ENCODE data around the gene PLA2G2D. TPM values are rescaled to one million over a fixed set of nuclear protein-coding genes. Genes with fewer than 3 reads are reported as not detected.
A peak's percentile ranks its signal among the peaks of the same experiment; 100 is the strongest.

Gene PLA2G2D
- total and polyA plus RNA-seq, 4 donors = 0.06 to 0.14 (median 0.08) TPM; not detected in 1

- H3K9ac ChIP-seq (ENCODE audit: low read depth in 1 of 2, low read length in 2 of 2) = peak overlapping the region in 1 of 2 donors; percentile 21
- TF ChIP-seq YY1 (IDR thresholded peaks at IDR 0.05) = no peak
- TF ChIP-seq RAD21 (IDR thresholded peaks at IDR 0.05) = peak in 1 of 2 donors; percentile 2
- TF ChIP-seq MAX (IDR thresholded peaks at IDR 0.05) = no peak
- TF ChIP-seq, protein P1, sequence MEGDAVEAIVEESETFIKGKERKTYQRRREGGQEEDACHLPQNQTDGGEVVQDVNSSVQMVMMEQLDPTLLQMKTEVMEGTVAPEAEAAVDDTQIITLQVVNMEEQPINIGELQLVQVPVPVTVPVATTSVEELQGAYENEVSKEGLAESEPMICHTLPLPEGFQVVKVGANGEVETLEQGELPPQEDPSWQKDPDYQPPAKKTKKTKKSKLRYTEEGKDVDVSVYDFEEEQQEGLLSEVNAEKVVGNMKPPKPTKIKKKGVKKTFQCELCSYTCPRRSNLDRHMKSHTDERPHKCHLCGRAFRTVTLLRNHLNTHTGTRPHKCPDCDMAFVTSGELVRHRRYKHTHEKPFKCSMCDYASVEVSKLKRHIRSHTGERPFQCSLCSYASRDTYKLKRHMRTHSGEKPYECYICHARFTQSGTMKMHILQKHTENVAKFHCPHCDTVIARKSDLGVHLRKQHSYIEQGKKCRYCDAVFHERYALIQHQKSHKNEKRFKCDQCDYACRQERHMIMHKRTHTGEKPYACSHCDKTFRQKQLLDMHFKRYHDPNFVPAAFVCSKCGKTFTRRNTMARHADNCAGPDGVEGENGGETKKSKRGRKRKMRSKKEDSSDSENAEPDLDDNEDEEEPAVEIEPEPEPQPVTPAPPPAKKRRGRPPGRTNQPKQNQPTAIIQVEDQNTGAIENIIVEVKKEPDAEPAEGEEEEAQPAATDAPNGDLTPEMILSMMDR (IDR thresholded peaks at IDR 0.05; ENCODE audit: low read depth, low read length, missing input control) = no peak
- no peak for TF ChIP-seq SP1 (IDR thresholded peaks at IDR 0.05)
- H3K36me3 ChIP-seq (ENCODE audit: control insufficient read depth in 4 of 4, insufficient read depth in 3 of 4, low read depth in 1 of 4, low read length in 3 of 4) = no peaks in the 10 kb centered on the region
- H3K9me3 ChIP-seq (ENCODE audit: control insufficient read depth in 4 of 4, low read length in 3 of 4) = no peaks in the 10 kb centered on the region
- 33% methylated on average over 7 of the region's 7 CpGs for WGBS
- peaks cover 9 to 33% (median 20%) of the 10 kb centered on the region in 4 donors for H3K4me1 ChIP-seq (ENCODE audit: control insufficient read depth in 4 of 4, insufficient read depth in 4 of 4, low read length in 3 of 4)
- no peak overlapping the region for H3K4me3 ChIP-seq (ENCODE audit: low read depth in 1 of 3, low read length in 3 of 3)
- peak overlapping the region; percentile 65 to 86 for H3K27ac ChIP-seq (ENCODE audit: low read depth in 1 of 2, low read length in 2 of 2)
- no peak for DNase-seq (ENCODE audit: low spot score)
- H3K27me3 ChIP-seq (ENCODE audit: control insufficient read depth in 4 of 4, insufficient read depth in 4 of 4, low read length in 3 of 4) = no peaks in the 10 kb centered on the region
Measured at GRCh38 chr1:20152599-20152930, 33.2 kb upstream of the PLA2G2D start.

GRCh38 chr1:20151906-20152598 is 32.7 kb upstream of the PLA2G2D start:
- DNase-seq (ENCODE audit: low spot score) = peak; percentile 81
- Histone ChIP-seq H3K27me3 (ENCODE audit: control insufficient read depth in 4 of 4, insufficient read depth in 4 of 4, low read length in 3 of 4) (no peaks in the 10 kb centered on the region), H3K27ac (ENCODE audit: low read depth in 1 of 2, low read length in 2 of 2) (peak overlapping the region; percentile 65 to 86), H3K36me3 (ENCODE audit: control insufficient read depth in 4 of 4, insufficient read depth in 3 of 4, low read depth in 1 of 4, low read length in 3 of 4) (no peaks in the 10 kb centered on the region), H3K4me1 (ENCODE audit: control insufficient read depth in 4 of 4, insufficient read depth in 4 of 4, low read length in 3 of 4) (peaks cover 9 to 33% (median 20%) of the 10 kb centered on the region in 4 donors), H3K9me3 (ENCODE audit: control insufficient read depth in 4 of 4, low read length in 3 of 4) (no peaks in the 10 kb centered on the region), H3K4me3 (ENCODE audit: low read depth in 1 of 3, low read length in 3 of 3) (peak overlapping the region in 2 of 3 donors; percentile 22 to 31), H3K9ac (ENCODE audit: low read depth in 1 of 2, low read length in 2 of 2) (no peak overlapping the region)
- TF ChIP-seq, protein P2, sequence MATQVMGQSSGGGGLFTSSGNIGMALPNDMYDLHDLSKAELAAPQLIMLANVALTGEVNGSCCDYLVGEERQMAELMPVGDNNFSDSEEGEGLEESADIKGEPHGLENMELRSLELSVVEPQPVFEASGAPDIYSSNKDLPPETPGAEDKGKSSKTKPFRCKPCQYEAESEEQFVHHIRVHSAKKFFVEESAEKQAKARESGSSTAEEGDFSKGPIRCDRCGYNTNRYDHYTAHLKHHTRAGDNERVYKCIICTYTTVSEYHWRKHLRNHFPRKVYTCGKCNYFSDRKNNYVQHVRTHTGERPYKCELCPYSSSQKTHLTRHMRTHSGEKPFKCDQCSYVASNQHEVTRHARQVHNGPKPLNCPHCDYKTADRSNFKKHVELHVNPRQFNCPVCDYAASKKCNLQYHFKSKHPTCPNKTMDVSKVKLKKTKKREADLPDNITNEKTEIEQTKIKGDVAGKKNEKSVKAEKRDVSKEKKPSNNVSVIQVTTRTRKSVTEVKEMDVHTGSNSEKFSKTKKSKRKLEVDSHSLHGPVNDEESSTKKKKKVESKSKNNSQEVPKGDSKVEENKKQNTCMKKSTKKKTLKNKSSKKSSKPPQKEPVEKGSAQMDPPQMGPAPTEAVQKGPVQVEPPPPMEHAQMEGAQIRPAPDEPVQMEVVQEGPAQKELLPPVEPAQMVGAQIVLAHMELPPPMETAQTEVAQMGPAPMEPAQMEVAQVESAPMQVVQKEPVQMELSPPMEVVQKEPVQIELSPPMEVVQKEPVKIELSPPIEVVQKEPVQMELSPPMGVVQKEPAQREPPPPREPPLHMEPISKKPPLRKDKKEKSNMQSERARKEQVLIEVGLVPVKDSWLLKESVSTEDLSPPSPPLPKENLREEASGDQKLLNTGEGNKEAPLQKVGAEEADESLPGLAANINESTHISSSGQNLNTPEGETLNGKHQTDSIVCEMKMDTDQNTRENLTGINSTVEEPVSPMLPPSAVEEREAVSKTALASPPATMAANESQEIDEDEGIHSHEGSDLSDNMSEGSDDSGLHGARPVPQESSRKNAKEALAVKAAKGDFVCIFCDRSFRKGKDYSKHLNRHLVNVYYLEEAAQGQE (IDR thresholded peaks at IDR 0.05) = no peak
- TF ChIP-seq HNF4G (IDR thresholded peaks at IDR 0.05) = no peak
- no peak for TF ChIP-seq FOXA1 (IDR thresholded peaks at IDR 0.05)
- no peak for TF ChIP-seq RXRA (IDR thresholded peaks at IDR 0.05)
- TF ChIP-seq, protein P3, sequence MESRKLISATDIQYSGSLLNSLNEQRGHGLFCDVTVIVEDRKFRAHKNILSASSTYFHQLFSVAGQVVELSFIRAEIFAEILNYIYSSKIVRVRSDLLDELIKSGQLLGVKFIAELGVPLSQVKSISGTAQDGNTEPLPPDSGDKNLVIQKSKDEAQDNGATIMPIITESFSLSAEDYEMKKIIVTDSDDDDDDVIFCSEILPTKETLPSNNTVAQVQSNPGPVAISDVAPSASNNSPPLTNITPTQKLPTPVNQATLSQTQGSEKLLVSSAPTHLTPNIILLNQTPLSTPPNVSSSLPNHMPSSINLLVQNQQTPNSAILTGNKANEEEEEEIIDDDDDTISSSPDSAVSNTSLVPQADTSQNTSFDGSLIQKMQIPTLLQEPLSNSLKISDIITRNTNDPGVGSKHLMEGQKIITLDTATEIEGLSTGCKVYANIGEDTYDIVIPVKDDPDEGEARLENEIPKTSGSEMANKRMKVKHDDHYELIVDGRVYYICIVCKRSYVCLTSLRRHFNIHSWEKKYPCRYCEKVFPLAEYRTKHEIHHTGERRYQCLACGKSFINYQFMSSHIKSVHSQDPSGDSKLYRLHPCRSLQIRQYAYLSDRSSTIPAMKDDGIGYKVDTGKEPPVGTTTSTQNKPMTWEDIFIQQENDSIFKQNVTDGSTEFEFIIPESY (IDR thresholded peaks at IDR 0.05) = no peak
- TF ChIP-seq NR2F2 (IDR thresholded peaks at IDR 0.05) = no peak
- no peak for TF ChIP-seq HNF4A (conservative IDR thresholded peaks at IDR 0.05)
- TF ChIP-seq FOXA2 (IDR thresholded peaks at IDR 0.05) = no peak
- TF ChIP-seq YY1 (IDR thresholded peaks at IDR 0.05) = no peak
- no peak for TF ChIP-seq GABPA (IDR thresholded peaks at IDR 0.05 in 1 of 2, conservative IDR thresholded peaks at IDR 0.05 in 1 of 2)
- TF ChIP-seq JUND (IDR thresholded peaks at IDR 0.05) = no peak
- TF ChIP-seq, protein P1 (IDR thresholded peaks at IDR 0.05; ENCODE audit: low read depth, low read length, missing input control) = peak; percentile 77
- peak; percentile 88 to 92 for TF ChIP-seq RAD21 (IDR thresholded peaks at IDR 0.05)
- TF ChIP-seq MAX (IDR thresholded peaks at IDR 0.05) = no peak
- TF ChIP-seq EGR1 (IDR thresholded peaks at IDR 0.05; ENCODE audit: low read depth in 2 of 2) = no peak
- TF ChIP-seq, protein P4, sequence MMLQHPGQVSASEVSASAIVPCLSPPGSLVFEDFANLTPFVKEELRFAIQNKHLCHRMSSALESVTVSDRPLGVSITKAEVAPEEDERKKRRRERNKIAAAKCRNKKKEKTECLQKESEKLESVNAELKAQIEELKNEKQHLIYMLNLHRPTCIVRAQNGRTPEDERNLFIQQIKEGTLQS (IDR thresholded peaks at IDR 0.05) = no peak
- 9% methylated on average over 29 of the region's 29 CpGs for whole genome bisulfite sequencing

All from liver (tissue), 9 donors.